ENCODE data around the gene PIM3. TPM values are rescaled to one million over a fixed set of nuclear protein-coding genes. Genes with fewer than 3 reads are reported as not detected.

The PIM3 gene
- total RNA-seq (10 to 100 TPM; 58.8 to 62.3 TPM), polyA plus RNA-seq (10 to 100 TPM; 48.1 to 49.7 TPM)

DNA sequence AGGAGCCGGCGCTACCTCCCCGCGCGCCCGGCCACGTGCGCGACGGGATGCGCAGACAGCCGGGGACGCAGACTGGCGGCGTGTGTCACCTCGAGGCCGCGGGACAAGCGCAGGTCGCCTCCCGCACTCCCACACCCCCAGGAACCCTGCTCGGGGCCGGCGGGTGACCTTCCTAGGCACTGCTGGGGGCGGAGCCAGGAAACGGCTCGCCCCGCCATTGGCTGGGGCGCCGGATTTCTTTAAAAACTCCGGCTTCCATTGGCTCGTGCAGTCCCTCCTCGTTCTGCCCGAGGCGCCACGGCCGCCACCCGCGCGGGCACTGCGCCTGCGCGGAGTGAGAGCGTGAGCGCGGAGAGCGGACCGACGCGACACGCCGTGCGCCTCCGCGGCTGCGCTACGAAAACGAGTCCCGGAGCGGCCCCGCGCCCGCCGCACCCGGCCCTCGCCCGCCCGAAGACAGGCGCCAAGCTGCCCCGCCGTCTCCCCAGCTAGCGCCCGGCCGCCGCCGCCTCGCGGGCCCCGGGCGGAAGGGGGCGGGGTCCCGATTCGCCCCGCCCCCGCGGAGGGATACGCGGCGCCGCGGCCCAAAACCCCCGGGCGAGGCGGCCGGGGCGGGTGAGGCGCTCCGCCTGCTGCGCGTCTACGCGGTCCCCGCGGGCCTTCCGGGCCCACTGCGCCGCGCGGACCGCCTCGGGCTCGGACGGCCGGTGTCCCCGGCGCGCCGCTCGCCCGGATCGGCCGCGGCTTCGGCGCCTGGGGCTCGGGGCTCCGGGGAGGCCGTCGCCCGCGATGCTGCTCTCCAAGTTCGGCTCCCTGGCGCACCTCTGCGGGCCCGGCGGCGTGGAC is at the start of gene PIM3:
Gene PIM3 (plus strand): TSS at position 614 of the 846 bp plus-strand sequence. CDS start 176 bp downstream, at position 790.
- Histone ChIP-seq H3K4me1 (ENCODE audit: insufficient read depth, low read length) (peaks cover 31% of the 10 kb centered on the region), H3K36me3 (ENCODE audit: insufficient read depth, low read length) (peaks cover 22% of the 10 kb centered on the region), H3K9me3 (ENCODE audit: control insufficient read depth in 1 of 2, low read length in 2 of 2) (no peaks in the 10 kb centered on the region), H3K27ac (ENCODE audit: low read depth, low read length) (peak within 1 kb of the TSS; percentile 98), H3K27me3 (ENCODE audit: insufficient read depth, low read length) (no peaks in the 10 kb centered on the region), H3K4me3 (ENCODE audit: low read length in 2 of 2) (peak within 1 kb of the TSS; percentile 69 to 88)
- peaks cover 0 to 8% (median 0%) of the 10 kb centered on the region in 8 donors for H3K9me3 Mint-ChIP-seq
- H3K4me3 Mint-ChIP-seq = peak within 1 kb of the TSS; percentile 85 to 93 (median 90)
- ChIA-PET POLR2A (ENCODE audit: partially characterized antibody) (interaction anchor here (0.7 to 5.7 kb wide), 20 partner anchors 8 to 661 kb away, joined by 3 to 90 read pairs (median 6); no protein-coding TSS in a partner anchor), CTCF (ENCODE audit: partially characterized antibody) (interaction anchor here (1.2 to 2.9 kb wide), 2 partner anchors 10 to 24 kb away, joined by 3 to 8 read pairs; no protein-coding TSS in a partner anchor)
- peak; percentile 93 to 95 (median 94) for DNase-seq
- peak within 1 kb of the TSS; percentile 92 to 96 (median 94) for H3K27ac Mint-ChIP-seq
- intact Hi-C loops (cut with micrococcal nuclease) = loop anchor here (1.0 to 5.0 kb wide), 2 partner anchors 24 to 123 kb away; no protein-coding TSS in a partner anchor
- peaks cover 0 to 3% of the 10 kb centered on the region in 2 donors for H3K27me3 Mint-ChIP-seq
- peaks cover 4 to 42% (median 17%) of the 10 kb centered on the region in 4 donors for H3K4me1 Mint-ChIP-seq
- peaks cover 6 to 23% of the 10 kb centered on the region in 2 donors for H3K36me3 Mint-ChIP-seq

DNA sequence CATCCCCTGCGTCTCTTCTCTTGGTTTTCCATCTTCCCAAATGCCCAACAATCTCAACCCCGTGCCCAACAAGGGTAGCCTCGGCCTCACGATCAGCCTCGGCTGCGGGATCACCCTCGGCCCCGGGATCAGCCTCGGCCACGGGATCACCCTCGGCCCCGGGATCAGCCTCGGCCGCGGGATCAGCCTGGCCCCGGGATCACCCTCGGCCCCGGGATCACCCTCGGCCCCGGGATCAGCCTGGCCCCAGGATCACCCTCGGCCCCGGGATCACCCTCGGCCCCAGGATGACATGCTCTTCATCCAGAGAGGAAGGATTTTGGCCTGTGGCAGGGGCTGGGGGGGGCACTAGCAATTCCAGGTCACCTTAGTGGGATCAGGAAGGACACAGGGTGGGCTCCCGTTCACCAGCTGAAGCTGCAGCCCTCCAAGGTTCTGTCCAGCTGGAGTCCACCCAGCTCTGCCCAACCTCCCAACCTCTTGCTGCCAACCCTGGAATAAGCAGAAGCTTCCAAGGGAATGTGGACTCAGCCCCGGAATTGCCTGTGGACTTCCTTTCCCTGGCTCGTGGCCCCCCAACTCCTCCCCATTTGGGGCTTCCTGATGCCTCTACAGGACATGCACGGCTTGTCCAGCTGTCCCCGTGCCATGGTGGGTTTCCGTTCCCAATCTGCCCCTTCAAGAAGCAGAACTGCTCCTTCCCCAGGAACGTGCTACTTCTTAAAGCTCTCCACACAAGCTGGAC is 48.5 kb upstream of the PIM3 start:
- Histone ChIP-seq H3K27me3 (ENCODE audit: insufficient read depth, low read length) (no peaks in the 10 kb centered on the region), H3K9me3 (ENCODE audit: control insufficient read depth in 1 of 2, low read length in 2 of 2) (no peaks in the 10 kb centered on the region), H3K36me3 (ENCODE audit: insufficient read depth, low read length) (peaks cover 29% of the 10 kb centered on the region), H3K4me1 (ENCODE audit: insufficient read depth, low read length) (peaks cover 7% of the 10 kb centered on the region), H3K4me3 (ENCODE audit: low read length in 2 of 2) (no peak overlapping the region), H3K27ac (ENCODE audit: low read depth, low read length) (no peak overlapping the region)
- peaks cover 9 to 14% (median 10%) of the 10 kb centered on the region in 4 donors for H3K4me1 Mint-ChIP-seq
- peak in 1 of 5 donors; percentile 19 for DNase-seq
- H3K4me3 Mint-ChIP-seq = no peak overlapping the region
- ChIA-PET CTCF (ENCODE audit: partially characterized antibody) (no interaction called here), POLR2A (ENCODE audit: partially characterized antibody) (interaction anchor here (0.6 kb wide), 1 partner anchor 72 kb away, joined by 4 read pairs; no protein-coding TSS in a partner anchor)
- H3K36me3 Mint-ChIP-seq = peaks cover 15 to 30% of the 10 kb centered on the region in 2 donors
- no peaks in the 10 kb centered on the region for H3K9me3 Mint-ChIP-seq
- peak overlapping the region in 1 of 7 donors; percentile 53 for H3K27ac Mint-ChIP-seq
- no peaks in the 10 kb centered on the region for H3K27me3 Mint-ChIP-seq
- intact Hi-C loops (cut with micrococcal nuclease) = no loop called here

DNA sequence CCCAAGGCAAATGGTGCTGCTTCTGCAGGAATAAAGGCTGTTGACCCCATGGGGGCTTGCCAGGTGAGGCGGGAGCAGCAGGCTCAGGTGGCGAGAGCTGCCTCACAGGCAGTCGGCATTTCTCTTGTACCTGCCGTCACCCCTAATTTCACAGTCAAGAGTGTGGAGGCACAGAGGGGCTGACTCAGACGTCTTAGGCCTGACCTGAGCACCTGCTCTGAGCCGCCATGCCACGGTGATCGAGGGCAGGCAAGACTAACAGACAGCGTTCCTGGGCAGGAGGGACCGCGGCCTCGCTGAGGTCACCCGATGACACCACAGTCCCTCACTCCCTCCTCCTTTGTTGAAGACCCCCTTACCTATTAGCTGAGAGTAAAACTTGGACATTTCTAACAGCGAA is 47.5 kb upstream of the PIM3 start:
- Mint-ChIP-seq H3K36me3 (peaks cover 8 to 20% of the 10 kb centered on the region in 2 donors), H3K4me3 (no peak overlapping the region), H3K9me3 (no peaks in the 10 kb centered on the region), H3K4me1 (peaks cover 6 to 15% (median 8%) of the 10 kb centered on the region in 4 donors), H3K27me3 (no peaks in the 10 kb centered on the region), H3K27ac (no peak overlapping the region)
- peaks cover 20% of the 10 kb centered on the region for H3K36me3 ChIP-seq (ENCODE audit: insufficient read depth, low read length)
- H3K4me3 ChIP-seq (ENCODE audit: low read length in 2 of 2) = no peak overlapping the region
- intact Hi-C loops (cut with micrococcal nuclease) = no loop called here
- no peak overlapping the region for H3K27ac ChIP-seq (ENCODE audit: low read depth, low read length)
- H3K9me3 ChIP-seq (ENCODE audit: control insufficient read depth in 1 of 2, low read length in 2 of 2) = no peaks in the 10 kb centered on the region
- H3K4me1 ChIP-seq (ENCODE audit: insufficient read depth, low read length) = peaks cover 12% of the 10 kb centered on the region
- no peaks in the 10 kb centered on the region for H3K27me3 ChIP-seq (ENCODE audit: insufficient read depth, low read length)
- ChIA-PET POLR2A (ENCODE audit: partially characterized antibody) (no interaction called here), CTCF (ENCODE audit: partially characterized antibody) (no interaction called here)
- DNase-seq = no peak

DNA sequence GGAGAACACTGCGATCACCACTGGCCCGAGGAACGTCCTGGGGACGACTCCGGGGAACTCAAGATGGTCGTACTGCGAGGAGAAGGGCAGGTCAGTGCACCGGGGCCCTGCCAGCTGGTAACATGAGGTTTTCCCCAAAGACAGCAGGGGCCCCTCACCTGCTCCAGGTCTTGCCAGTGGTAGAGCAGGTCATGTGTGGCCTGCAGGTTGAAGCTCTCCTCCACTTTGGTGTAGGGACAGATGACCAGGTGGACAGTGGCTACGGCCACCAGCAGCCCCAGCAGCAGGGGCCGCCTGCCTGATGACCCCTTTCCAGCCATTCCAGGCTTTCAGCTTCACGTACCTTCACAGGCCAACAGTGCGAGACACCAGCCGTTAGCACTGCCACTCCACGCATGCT is 47.1 kb upstream of the PIM3 start:
- Histone ChIP-seq H3K9me3 (ENCODE audit: control insufficient read depth in 1 of 2, low read length in 2 of 2) (no peaks in the 10 kb centered on the region), H3K4me3 (ENCODE audit: low read length in 2 of 2) (no peak overlapping the region), H3K4me1 (ENCODE audit: insufficient read depth, low read length) (peaks cover 12% of the 10 kb centered on the region), H3K27ac (ENCODE audit: low read depth, low read length) (no peak overlapping the region), H3K36me3 (ENCODE audit: insufficient read depth, low read length) (peaks cover 19% of the 10 kb centered on the region), H3K27me3 (ENCODE audit: insufficient read depth, low read length) (no peaks in the 10 kb centered on the region)
- intact Hi-C loops (cut with micrococcal nuclease) = no loop called here
- ChIA-PET CTCF (ENCODE audit: partially characterized antibody) (interaction anchor here (1.3 kb wide), 1 partner anchor 13 kb away, joined by 3 read pairs; no protein-coding TSS in a partner anchor), POLR2A (ENCODE audit: partially characterized antibody) (no interaction called here)
- Mint-ChIP-seq H3K27me3 (no peaks in the 10 kb centered on the region), H3K27ac (no peak overlapping the region), H3K4me3 (no peak overlapping the region), H3K4me1 (peaks cover 6 to 15% (median 8%) of the 10 kb centered on the region in 4 donors), H3K36me3 (peaks cover 8 to 19% of the 10 kb centered on the region in 2 donors), H3K9me3 (no peaks in the 10 kb centered on the region)
- no peak for DNase-seq

DNA sequence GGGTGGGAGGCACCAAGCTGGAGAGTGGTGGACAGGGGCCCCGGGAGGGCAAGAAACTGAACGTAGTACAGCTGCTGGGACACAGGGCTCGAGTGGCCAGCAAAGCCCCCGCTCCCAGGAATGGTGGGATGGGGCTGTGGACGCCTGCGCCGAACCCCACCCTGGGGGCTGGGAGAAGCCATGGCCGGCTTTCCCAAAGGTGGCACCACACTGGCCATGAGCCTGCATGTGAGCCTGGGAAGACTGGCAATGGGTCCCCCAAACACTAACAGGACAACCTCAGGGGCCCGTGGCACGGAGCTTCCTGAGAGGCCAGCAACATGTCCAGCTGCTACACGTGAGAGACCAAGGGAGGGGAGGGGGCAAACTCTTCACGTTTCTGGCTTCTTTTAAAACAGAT is 46.3 kb upstream of the PIM3 start:
- H3K36me3 Mint-ChIP-seq = peaks cover 5 to 16% of the 10 kb centered on the region in 2 donors
- peak overlapping the region in 1 of 7 donors; percentile 11 for H3K27ac Mint-ChIP-seq

DNA sequence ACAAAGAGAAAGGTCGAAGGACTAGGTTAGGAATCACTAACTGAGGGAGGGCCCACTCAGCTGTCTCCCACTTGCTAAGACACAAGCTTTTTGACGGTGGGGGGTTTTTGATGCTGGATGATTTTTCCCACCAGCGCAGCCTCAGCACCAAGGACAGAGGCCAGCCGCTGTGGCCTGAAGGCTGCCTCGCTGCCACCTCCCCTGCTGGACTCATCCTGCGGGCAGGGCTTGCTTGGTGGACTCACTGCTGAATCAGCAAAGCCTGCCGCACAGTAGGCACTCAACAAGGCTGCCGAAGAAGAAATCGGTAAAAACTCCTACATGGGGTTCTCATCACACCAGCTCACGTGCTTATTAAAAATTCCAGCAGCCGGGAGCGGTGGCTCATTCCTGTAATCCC is 45.0 kb upstream of the PIM3 start:
- Mint-ChIP-seq H3K4me1 (peaks cover 12 to 31% (median 18%) of the 10 kb centered on the region in 4 donors), H3K27ac (peak overlapping the region in 1 of 7 donors; percentile 19), H3K9me3 (no peaks in the 10 kb centered on the region), H3K36me3 (peaks cover 4 to 21% of the 10 kb centered on the region in 2 donors), H3K4me3 (peak overlapping the region in 3 of 8 donors; percentile 20 to 34 (median 29)), H3K27me3 (no peaks in the 10 kb centered on the region)
- no peak for DNase-seq
- H3K4me3 ChIP-seq (ENCODE audit: low read length in 2 of 2) = no peak overlapping the region
- POLR2A ChIA-PET (ENCODE audit: partially characterized antibody) = interaction anchor here (0.8 to 1.8 kb wide), 4 partner anchors 9 to 148 kb away, joined by 3 to 6 read pairs (median 4); no protein-coding TSS in a partner anchor
- CTCF ChIA-PET (ENCODE audit: partially characterized antibody) = interaction anchor here (1.1 kb wide), 2 partner anchors 61 to 115 kb away, joined by 3 to 4 read pairs; no protein-coding TSS in a partner anchor
- peaks cover 22% of the 10 kb centered on the region for H3K36me3 ChIP-seq (ENCODE audit: insufficient read depth, low read length)
- H3K9me3 ChIP-seq (ENCODE audit: control insufficient read depth in 1 of 2, low read length in 2 of 2) = no peaks in the 10 kb centered on the region
- no peaks in the 10 kb centered on the region for H3K27me3 ChIP-seq (ENCODE audit: insufficient read depth, low read length)
- H3K27ac ChIP-seq (ENCODE audit: low read depth, low read length) = no peak overlapping the region
- intact Hi-C loops (cut with micrococcal nuclease) = no loop called here
- peaks cover 25% of the 10 kb centered on the region for H3K4me1 ChIP-seq (ENCODE audit: insufficient read depth, low read length)

More for the DNA sequence above, 46.3 kb upstream of the PIM3 start:
- peak overlapping the region in 1 of 8 donors; percentile 42 for H3K4me3 Mint-ChIP-seq
- no peak overlapping the region for H3K4me3 ChIP-seq (ENCODE audit: low read length in 2 of 2)
- ChIA-PET POLR2A (ENCODE audit: partially characterized antibody) (no interaction called here), CTCF (ENCODE audit: partially characterized antibody) (interaction anchor here (1.3 kb wide), 1 partner anchor 13 kb away, joined by 3 read pairs; no protein-coding TSS in a partner anchor)
- DNase-seq = no peak
- H3K27me3 Mint-ChIP-seq = no peaks in the 10 kb centered on the region
- H3K9me3 Mint-ChIP-seq = no peaks in the 10 kb centered on the region
- peaks cover 16% of the 10 kb centered on the region for H3K4me1 ChIP-seq (ENCODE audit: insufficient read depth, low read length)
- no peaks in the 10 kb centered on the region for H3K9me3 ChIP-seq (ENCODE audit: control insufficient read depth in 1 of 2, low read length in 2 of 2)
- peaks cover 16% of the 10 kb centered on the region for H3K36me3 ChIP-seq (ENCODE audit: insufficient read depth, low read length)
- intact Hi-C loops (cut with micrococcal nuclease) = no loop called here
- H3K27me3 ChIP-seq (ENCODE audit: insufficient read depth, low read length) = no peaks in the 10 kb centered on the region
- H3K27ac ChIP-seq (ENCODE audit: low read depth, low read length) = no peak overlapping the region
- peaks cover 6 to 17% (median 8%) of the 10 kb centered on the region in 4 donors for H3K4me1 Mint-ChIP-seq
